Measurements from ENCODE around the gene BTBD6.
A peak's percentile ranks its signal among the peaks of the same experiment; 100 is the strongest.
"Not testable (repeated sequence)": the region's sequence is repeated elsewhere in the genome, so short reads cannot be mapped to it uniquely, and the experiment has no call there.

BTBD6 gene

DNA sequence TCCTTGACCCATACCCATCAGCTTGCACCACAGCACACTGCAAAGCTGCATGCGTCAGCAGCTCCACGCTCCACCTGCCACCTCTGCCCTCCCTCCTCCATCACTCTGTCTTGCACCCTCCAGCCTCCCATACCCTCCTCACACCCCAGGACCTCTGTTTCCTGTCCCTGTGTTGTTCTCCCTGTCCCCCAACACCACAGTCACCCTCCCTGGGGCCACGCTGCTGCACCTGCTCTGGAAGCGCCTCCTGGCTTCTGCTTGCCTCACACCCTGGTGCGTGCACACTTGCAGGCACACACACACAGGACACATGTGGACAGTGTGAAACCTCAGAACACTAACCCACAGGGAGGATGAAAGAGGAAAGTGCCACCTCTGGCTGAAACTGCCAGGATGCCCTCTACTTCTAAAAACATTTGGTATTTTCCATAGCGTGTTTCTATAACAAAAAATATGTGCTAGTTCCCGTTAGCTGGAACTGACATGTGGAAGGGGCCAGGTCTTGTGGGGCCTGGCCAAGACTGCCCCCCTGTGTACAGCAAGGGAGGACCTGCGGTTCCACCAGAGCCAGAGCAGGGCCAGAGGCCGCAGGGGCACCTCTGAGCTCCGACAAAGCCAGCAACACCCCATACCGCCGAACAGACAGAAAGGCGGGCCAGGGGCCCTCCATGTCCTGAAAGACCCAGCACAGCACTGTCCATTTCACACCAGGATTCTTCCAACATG is 42.5 kb downstream of the BTBD6 start:
- no peak overlapping the region for H3K9ac ChIP-seq (ENCODE audit: low read length)
- no peak overlapping the region for H3K27ac ChIP-seq (ENCODE audit: low read length)
- H3K36me3 ChIP-seq (ENCODE audit: control insufficient read depth, low read depth, low read length) = no peaks in the 10 kb centered on the region
- H3K4me1 ChIP-seq (ENCODE audit: control insufficient read depth, low read depth, low read length) = no peaks in the 10 kb centered on the region
- H3K27me3 ChIP-seq (ENCODE audit: control insufficient read depth, insufficient read depth, low read length) = no peaks in the 10 kb centered on the region
- no peaks in the 10 kb centered on the region for H3K9me3 ChIP-seq (ENCODE audit: control insufficient read depth, low read depth, low read length)
- no peak overlapping the region for H3K4me3 ChIP-seq (ENCODE audit: low read length)

DNA sequence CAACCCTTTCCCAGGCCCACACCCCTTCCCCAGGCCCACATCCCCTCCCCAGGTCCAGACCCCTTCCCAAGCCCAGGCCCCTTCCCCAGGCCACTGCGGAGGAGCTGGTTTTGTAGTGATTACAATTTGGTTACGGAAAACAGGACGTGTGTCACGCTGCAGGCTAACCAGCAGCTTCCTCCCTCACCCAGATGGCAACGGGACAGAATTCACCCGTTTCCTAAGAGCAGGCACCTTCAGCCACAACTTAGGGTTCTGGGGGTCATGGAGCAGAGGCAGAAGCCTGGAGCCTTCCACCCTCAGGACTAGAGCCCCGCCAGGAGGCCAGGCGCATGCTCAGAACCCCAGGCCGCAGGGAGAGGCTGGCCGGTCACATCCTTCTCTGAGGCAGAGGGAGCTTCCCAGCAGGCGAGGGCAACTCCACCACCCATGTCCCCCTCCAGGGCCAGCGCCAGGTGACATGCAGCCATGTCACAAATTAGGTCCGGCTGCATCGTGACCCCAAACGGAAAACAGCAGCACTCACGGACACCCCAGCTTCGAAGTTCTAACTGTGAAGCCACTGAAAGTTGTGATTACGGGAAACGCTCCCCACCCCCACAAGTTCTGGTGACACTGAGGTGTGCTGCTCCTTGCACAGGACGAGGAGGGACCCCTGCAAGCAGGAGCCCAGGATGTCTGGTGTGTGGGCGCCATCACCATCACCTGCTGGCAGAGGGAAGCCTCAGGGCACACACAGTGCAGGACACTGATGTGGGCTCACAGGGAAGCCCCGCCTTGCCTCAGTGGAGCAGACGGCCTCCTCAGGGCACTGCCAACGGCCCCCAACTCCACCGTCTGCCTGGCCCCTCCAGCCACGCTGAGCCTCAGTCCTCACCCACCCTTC is 44.7 kb downstream of the BTBD6 start:
- H3K4me1 ChIP-seq (ENCODE audit: control insufficient read depth, low read depth, low read length) = no peaks in the 10 kb centered on the region
- no peaks in the 10 kb centered on the region for H3K9me3 ChIP-seq (ENCODE audit: control insufficient read depth, low read depth, low read length)
- no peak overlapping the region for H3K27ac ChIP-seq (ENCODE audit: low read length)
- H3K9ac ChIP-seq (ENCODE audit: low read length) = no peak overlapping the region
- H3K4me3 ChIP-seq (ENCODE audit: low read length) = no peak overlapping the region
- no peaks in the 10 kb centered on the region for H3K27me3 ChIP-seq (ENCODE audit: control insufficient read depth, insufficient read depth, low read length)
- H3K36me3 ChIP-seq (ENCODE audit: control insufficient read depth, low read depth, low read length) = no peaks in the 10 kb centered on the region

DNA sequence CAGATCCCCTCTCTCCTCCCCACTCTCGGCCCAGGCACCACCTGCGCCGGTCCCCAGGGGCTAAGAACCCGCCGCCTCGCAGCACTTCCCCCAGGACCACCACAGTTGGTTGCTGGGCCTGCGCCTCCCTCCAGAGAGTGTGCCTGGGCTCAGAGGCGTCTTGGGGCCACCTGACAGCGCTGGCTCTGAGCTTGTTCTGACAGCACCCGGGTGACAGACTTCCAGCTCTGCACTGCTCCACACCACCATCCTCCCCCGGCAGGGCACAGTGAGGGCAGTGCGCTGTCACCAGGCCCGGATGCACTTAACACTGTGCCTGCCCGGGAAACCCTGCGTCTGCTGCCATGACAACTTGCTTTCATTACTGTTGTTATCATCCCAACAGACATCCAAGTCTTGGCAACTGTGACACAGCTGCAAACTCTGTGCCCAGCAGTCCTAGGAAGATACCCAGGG is 45.8 kb downstream of the BTBD6 start:
- no peak overlapping the region for H3K27ac ChIP-seq (ENCODE audit: low read length)
- H3K4me1 ChIP-seq (ENCODE audit: control insufficient read depth, low read depth, low read length) = no peaks in the 10 kb centered on the region
- no peak overlapping the region for H3K4me3 ChIP-seq (ENCODE audit: low read length)
- H3K27me3 ChIP-seq (ENCODE audit: control insufficient read depth, insufficient read depth, low read length) = peaks cover 3% of the 10 kb centered on the region
- no peak overlapping the region for H3K9ac ChIP-seq (ENCODE audit: low read length)
- no peaks in the 10 kb centered on the region for H3K36me3 ChIP-seq (ENCODE audit: control insufficient read depth, low read depth, low read length)
- H3K9me3 ChIP-seq (ENCODE audit: control insufficient read depth, low read depth, low read length) = no peaks in the 10 kb centered on the region

DNA sequence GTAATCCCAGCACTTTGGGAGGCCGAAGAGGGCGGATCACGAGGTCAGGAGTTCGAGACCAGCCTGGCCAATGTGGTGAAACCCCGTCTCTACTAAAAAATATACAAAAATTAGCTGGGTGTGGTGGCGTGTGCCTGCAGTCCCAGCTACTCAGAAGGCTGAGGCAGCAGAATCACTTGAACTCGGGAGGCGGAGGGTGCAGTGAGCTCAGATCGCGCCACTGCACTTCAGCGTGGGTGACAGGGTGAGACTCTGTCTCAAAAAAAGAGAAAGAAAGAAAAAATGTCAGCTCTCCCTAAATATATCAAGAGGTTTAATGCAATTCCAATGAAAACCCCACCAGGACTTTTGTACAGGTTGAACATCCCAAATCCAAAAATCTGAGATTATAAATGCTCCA is 49.0 kb downstream of the BTBD6 start:
- not testable (repeated sequence) for H3K4me1 ChIP-seq (ENCODE audit: control insufficient read depth, low read depth, low read length); H3K9ac ChIP-seq (ENCODE audit: low read length); H3K4me3 ChIP-seq (ENCODE audit: low read length); H3K27ac ChIP-seq (ENCODE audit: low read length); H3K9me3 ChIP-seq (ENCODE audit: control insufficient read depth, low read depth, low read length); H3K36me3 ChIP-seq (ENCODE audit: control insufficient read depth, low read depth, low read length)
- peaks cover 15% of the 10 kb centered on the region for H3K27me3 ChIP-seq (ENCODE audit: control insufficient read depth, insufficient read depth, low read length)

DNA sequence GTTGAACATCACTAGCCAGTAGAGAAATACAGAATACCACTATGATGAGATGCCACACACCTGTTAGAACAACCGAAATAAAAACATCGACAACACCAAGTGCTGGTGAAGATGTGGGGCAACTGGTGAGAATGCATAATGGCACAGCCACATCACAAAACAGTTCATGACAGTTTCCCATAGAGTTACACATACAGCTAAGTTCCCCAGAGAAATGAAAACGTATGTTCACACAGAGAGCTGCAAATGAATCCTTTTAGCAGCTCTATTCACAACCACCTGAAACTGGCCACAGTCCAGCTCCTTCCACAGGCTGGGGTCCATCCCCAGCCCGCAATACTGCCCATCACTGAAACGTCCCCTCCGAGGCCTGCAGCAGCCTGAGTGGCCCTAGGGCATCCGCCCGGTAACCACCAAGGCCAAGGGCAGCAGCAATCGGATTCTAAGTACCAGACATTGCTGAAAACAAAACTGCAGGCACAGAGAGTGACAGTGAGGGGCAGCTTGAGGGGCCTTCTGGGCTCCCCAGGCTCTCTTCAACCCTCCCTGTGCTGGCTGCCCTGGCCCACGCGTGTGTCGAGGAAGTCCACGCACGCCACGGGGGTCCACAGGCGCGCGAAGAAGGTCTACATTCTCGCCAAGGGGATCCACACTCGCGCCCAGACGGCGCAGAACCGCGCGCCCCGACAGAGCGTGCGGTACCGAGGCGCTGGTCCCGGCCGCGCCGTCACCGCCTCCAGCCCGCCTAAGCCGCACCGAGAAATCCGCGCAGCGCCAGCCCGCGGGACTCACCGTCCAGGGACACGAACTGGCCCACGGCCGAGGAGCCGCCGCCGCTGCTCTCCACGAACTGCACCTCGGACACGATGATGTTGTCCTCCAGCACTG is 51.6 kb downstream of the BTBD6 start:
- H3K4me1 ChIP-seq (ENCODE audit: control insufficient read depth, low read depth, low read length) = no peaks in the 10 kb centered on the region
- no peak overlapping the region for H3K27ac ChIP-seq (ENCODE audit: low read length)
- H3K36me3 ChIP-seq (ENCODE audit: control insufficient read depth, low read depth, low read length) = no peaks in the 10 kb centered on the region
- H3K27me3 ChIP-seq (ENCODE audit: control insufficient read depth, insufficient read depth, low read length) = peaks cover 21% of the 10 kb centered on the region
- peak overlapping the region; percentile 79 for H3K4me3 ChIP-seq (ENCODE audit: low read length)
- peak overlapping the region; percentile 65 for H3K9ac ChIP-seq (ENCODE audit: low read length)
- no peaks in the 10 kb centered on the region for H3K9me3 ChIP-seq (ENCODE audit: control insufficient read depth, low read depth, low read length)
